ENCODE data around the gene PACSIN2. TPM values are rescaled to one million over a fixed set of nuclear protein-coding genes. Genes with fewer than 3 reads are reported as not detected.

Gene PACSIN2
- total and polyA plus RNA-seq, 10 of the 15 experiments (the other 5 are each of a cell fraction or from before 2014, with no cell fraction given): 0.93 to 78.7 (median 46.8) TPM

GRCh38 chr22:42931421-42932196, 83.3 kb downstream of the PACSIN2 start (continued):
- TF ChIP-seq ZBTB4 (CRISPR knock-in tag; IDR thresholded peaks at IDR 0.05) (no peak), ZNF207 (IDR thresholded peaks at IDR 0.05; ENCODE audit: borderline replicate concordance) (no peak), IRF4 (IDR thresholded peaks at IDR 0.05; ENCODE audit: low read depth, low read length) (peak; percentile 91), MXI1 (IDR thresholded peaks at IDR 0.05; ENCODE audit: low read depth, low read length) (peak; percentile 38), JUNB (IDR thresholded peaks at IDR 0.05) (peak; percentile 86), ZNF217 (IDR thresholded peaks at IDR 0.05) (peak; percentile 52; the same call in 1 of the 2 replicates), POU2F2 (IDR thresholded peaks at IDR 0.05; ENCODE audit: borderline replicate concordance, low read depth, low read length) (peak; percentile 56), MYB (IDR thresholded peaks at IDR 0.05; ENCODE audit: borderline replicate concordance, low read depth, low read length) (no peak), CBX5 (IDR thresholded peaks at IDR 0.05; ENCODE audit: low read depth) (peak; percentile 39; the same call in 1 of the 2 replicates), SUZ12 (IDR thresholded peaks at IDR 0.05; ENCODE audit: unreplicated experiment) (no peak), KAT2A (conservative IDR thresholded peaks at IDR 0.05; ENCODE audit: control insufficient read depth, low read depth, low read length) (no peak), TAF1 (IDR thresholded peaks at IDR 0.05; ENCODE audit: borderline replicate concordance, low read depth, low read length) (0 out of 2 replicates have a peak, but pooled peaks have one; percentile 29), SMARCA5 (IDR thresholded peaks at IDR 0.05) (no peak), BHLHE40 (IDR thresholded peaks at IDR 0.05; ENCODE audit: borderline replicate concordance in 1 of 2, low read depth in 2 of 2, low read length in 1 of 2) (peak; percentile 37 to 54; a peak in 2 of 4 replicates), CTCF (IDR thresholded peaks at IDR 0.05 in 2 of 3, conservative IDR thresholded peaks at IDR 0.05 in 1 of 3; ENCODE audit: control insufficient read depth in 2 of 3, extremely low read depth in 1 of 3, insufficient read depth in 1 of 3, low read depth in 3 of 3, low read length in 3 of 3) (no peak), GATAD2B (conservative IDR thresholded peaks at IDR 0.05; ENCODE audit: low read depth) (peak; percentile 33; the same call in 1 of the 2 replicates), ETV6 (conservative IDR thresholded peaks at IDR 0.05 in 1 of 2, IDR thresholded peaks at IDR 0.05 in 1 of 2; ENCODE audit: borderline replicate concordance in 1 of 2, low read depth in 1 of 2) (peak in 1 of 2 experiments; percentile 90; a peak in 2 of 4 replicates), BACH1 (IDR thresholded peaks at IDR 0.05; ENCODE audit: borderline replicate concordance) (peak; percentile 67), BMI1 (IDR thresholded peaks at IDR 0.05; ENCODE audit: borderline replicate concordance) (peak; percentile 57), FOS (IDR thresholded peaks at IDR 0.05; ENCODE audit: borderline replicate concordance, extremely low read depth, insufficient read length) (no peak), YY1 (IDR thresholded peaks at IDR 0.05; ENCODE audit: low read depth, low read length) (peak; percentile 60; the same call in 1 of the 2 replicates), CHD4 (IDR thresholded peaks at IDR 0.05) (no peak), KLF5 (IDR thresholded peaks at IDR 0.05; ENCODE audit: partially characterized antibody) (no peak), NFXL1 (IDR thresholded peaks at IDR 0.05; ENCODE audit: borderline replicate concordance) (no peak), SIX5 (IDR thresholded peaks at IDR 0.05; ENCODE audit: low read depth, low read length, severe bottlenecking) (no peak), STAT1 (conservative IDR thresholded peaks at IDR 0.05) (no peak)

All from GM12878 (cell line).